IMR-90 (cell line): ENCODE data around the gene C3orf52. TPM values are rescaled to one million over a fixed set of nuclear protein-coding genes. Genes with fewer than 3 reads are reported as not detected.

Experiments used
- ATAC-seq: fragments of 200-7000 bp; cut with Tn5 transposase; 2 replicates; pipeline ENCODE4 v1.9.1; 2020; ENCODE audit warnings: low read depth, mild to moderate bottlenecking, moderate library complexity
- BruUV-seq: library from RNA; stranded (reverse); fragments of 400-500 nt; replicated peaks from 2 replicates; lab custom pipeline; 2021; lab: Mats Ljungman, UMichigan
- CTCF ChIA-PET: fragments of 300-600 bp; formaldehyde crosslinking; extraction: SDS; loops from one replicate; lab custom pipeline; 2021; ENCODE audit warnings: antibody characterized with exemption; lab: Yijun Ruan, JAX
- POLR2A ChIA-PET: fragments of 300-600 bp; sonication (Branson Sonifier 250); formaldehyde crosslinking; loops from one replicate; lab custom pipeline; 2022; ENCODE audit warnings: antibody characterized with exemption; ENCODE audit not compliant: unreplicated experiment; lab: Charles Lee
- DNase-seq: peaks from one replicate; pipeline ENCODE4 v3.0.0; 2013
- H2AFZ ChIP-seq: replicated peaks from 2 replicates; pipeline ENCODE3; 2013; ENCODE audit warnings: low read length, mild to moderate bottlenecking; ENCODE audit not compliant: poor library complexity
- H2AK5ac ChIP-seq: 2 replicates; pipeline ENCODE4 v1.6.1; 2013; ENCODE audit warnings: low read depth, low read length, inconsistent platforms
- H2AK9ac ChIP-seq: replicated peaks from 2 replicates; pipeline ENCODE3; 2013; ENCODE audit warnings: mild to moderate bottlenecking, low read depth, low read length, moderate library complexity; ENCODE audit not compliant: poor library complexity
- H2BK120ac ChIP-seq: 2 replicates; pipeline ENCODE4 v1.6.1; 2013; ENCODE audit warnings: low read depth, low read length, inconsistent platforms
- H2BK15ac ChIP-seq: 3 replicates; pipeline ENCODE4 v1.6.1; 2013; ENCODE audit warnings: low read depth, low read length, inconsistent platforms
- H2BK20ac ChIP-seq: 2 replicates; pipeline ENCODE4 v1.6.1; 2013; ENCODE audit warnings: low read depth, mild to moderate bottlenecking, inconsistent platforms, low read length, moderate library complexity
- H2BK5ac ChIP-seq: 2 replicates; pipeline ENCODE4 v1.6.1; 2013; ENCODE audit warnings: mild to moderate bottlenecking, low read depth, low read length, inconsistent platforms; ENCODE audit not compliant: poor library complexity, severe bottlenecking
- H3K14ac ChIP-seq: replicated peaks from 2 replicates; pipeline ENCODE4 v1.6.1; 2013; ENCODE audit warnings: low read depth, low read length, inconsistent platforms
- H3K18ac ChIP-seq: 2 replicates; pipeline ENCODE4 v1.6.1; 2013; ENCODE audit warnings: low read depth, low read length, control low read depth
- H3K23ac ChIP-seq: 2 replicates; pipeline ENCODE4 v1.6.1; 2013; ENCODE audit warnings: low read depth, low read length, inconsistent platforms
- H3K27ac ChIP-seq: 2 replicates; pipeline ENCODE4 v1.5.1; 2013; ENCODE audit warnings: mild to moderate bottlenecking, control low read depth, low read length; ENCODE audit not compliant: insufficient read depth
- H3K27me3 ChIP-seq: 2 replicates; pipeline ENCODE4 v1.6.1; 2013; ENCODE audit warnings: low read length; ENCODE audit not compliant: control insufficient read depth, insufficient read depth
- H3K36me3 ChIP-seq: 2 replicates; pipeline ENCODE4 v1.6.1; 2013; ENCODE audit warnings: low read length, mixed read lengths; ENCODE audit not compliant: control insufficient read depth, insufficient read depth
- H3K4ac ChIP-seq: 2 replicates; pipeline ENCODE4 v1.6.1; 2013; ENCODE audit warnings: low read depth, low read length, inconsistent platforms
- H3K4me1 ChIP-seq: 2 replicates; pipeline ENCODE4 v1.6.1; 2013; ENCODE audit warnings: low read length, mixed read lengths; ENCODE audit not compliant: control insufficient read depth, insufficient read depth
- H3K4me2 ChIP-seq: 2 replicates; pipeline ENCODE4 v1.6.1; 2013; ENCODE audit warnings: low read depth, mild to moderate bottlenecking, control low read depth, low read length, moderate library complexity
- H3K4me3 ChIP-seq: 2 replicates; pipeline ENCODE4 v1.5.1; 2013; ENCODE audit warnings: low read depth, mild to moderate bottlenecking, control low read depth, low read length, moderate library complexity; ENCODE audit not compliant: insufficient read depth
- H3K56ac ChIP-seq: 2 replicates; pipeline ENCODE4 v1.6.1; 2013; ENCODE audit warnings: low read length, inconsistent platforms; ENCODE audit not compliant: insufficient read depth; ENCODE audit errors: extremely low read depth
- H3K79me1 ChIP-seq, 2 experiments: 2 replicates each; pipeline ENCODE4 v1.6.1; 2013; ENCODE audit warnings: low read length in 2 of 2, inconsistent platforms in 1 of 2, low read depth in 1 of 2
- H3K9ac ChIP-seq: 2 replicates; pipeline ENCODE4 v1.6.1; 2013; ENCODE audit warnings: low read depth, low read length, control low read depth
- H3K9me1 ChIP-seq: 2 replicates; pipeline ENCODE4 v1.6.1; 2013; ENCODE audit warnings: low read length, inconsistent platforms; ENCODE audit not compliant: insufficient read depth
- H3K9me3 ChIP-seq: 2 replicates; pipeline ENCODE4 v1.6.1; 2013; ENCODE audit warnings: low read length; ENCODE audit not compliant: control insufficient read depth, insufficient read depth
- H4K20me1 ChIP-seq: 2 replicates; pipeline ENCODE4 v1.6.1; 2013; ENCODE audit warnings: low read length, inconsistent platforms; ENCODE audit not compliant: insufficient read depth
- H4K5ac ChIP-seq: 2 replicates; pipeline ENCODE4 v1.6.1; 2013; ENCODE audit warnings: mild to moderate bottlenecking, low read depth, low read length, control low read depth
- H4K8ac ChIP-seq, 2 experiments: 2 replicates each; pipeline ENCODE4 v1.6.1; 2013; ENCODE audit warnings: low read depth in 2 of 2, low read length in 2 of 2, control low read depth in 1 of 2, inconsistent platforms in 1 of 2
- H4K91ac ChIP-seq: 2 replicates; pipeline ENCODE4 v1.6.1; 2013; ENCODE audit warnings: low read depth, low read length, inconsistent platforms; ENCODE audit not compliant: insufficient read depth
- BHLHE40 ChIP-seq: fragments of 150-350 bp; IDR thresholded peaks from 2 replicates; pipeline ENCODE4 v1.6.1; 2016; ENCODE audit warnings: mild to moderate bottlenecking, low read depth, low read length
- CEBPB ChIP-seq: IDR thresholded peaks from 2 replicates; pipeline ENCODE4 v1.6.1; 2012; ENCODE audit warnings: low read depth, low read length, improper control_type of control experiment
- FOS ChIP-seq: fragments of 150-350 bp; IDR thresholded peaks from 2 replicates; pipeline ENCODE4 v1.6.1; 2016; ENCODE audit warnings: low read depth, low read length
- MAFK ChIP-seq: IDR thresholded peaks from 2 replicates; pipeline ENCODE4 v1.6.1; 2012; ENCODE audit warnings: low read depth, low read length, improper control_type of control experiment
- MAZ ChIP-seq: IDR thresholded peaks from 2 replicates; pipeline ENCODE4 v1.6.1; 2012; ENCODE audit warnings: low read depth, mild to moderate bottlenecking, low read length, improper control_type of control experiment, moderate library complexity, borderline replicate concordance
- MXI1 ChIP-seq: IDR thresholded peaks from 2 replicates; pipeline ENCODE4 v1.6.1; 2012; ENCODE audit warnings: low read depth, mild to moderate bottlenecking, low read length, moderate library complexity, borderline replicate concordance
- NFE2L2 ChIP-seq: fragments of 150-350 bp; IDR thresholded peaks from 2 replicates; pipeline ENCODE4 v1.6.1; 2016; ENCODE audit warnings: low read depth, mild to moderate bottlenecking, low read length
- POLR2A ChIP-seq: IDR thresholded peaks from 2 replicates; pipeline ENCODE4 v1.6.1; 2012; ENCODE audit warnings: mild to moderate bottlenecking, low read depth, low read length
- RCOR1 ChIP-seq: IDR thresholded peaks from 2 replicates; pipeline ENCODE4 v1.6.1; 2012; ENCODE audit warnings: mild to moderate bottlenecking, low read length, improper control_type of control experiment; ENCODE audit not compliant: insufficient replicate concordance
- RFX5 ChIP-seq: IDR thresholded peaks from 2 replicates; pipeline ENCODE4 v1.8.0; 2012; ENCODE audit warnings: low read depth, mild to moderate bottlenecking, low read length, moderate library complexity
- SMC3 ChIP-seq: fragments of 150-350 bp; IDR thresholded peaks from 2 replicates; pipeline ENCODE4 v1.6.1; 2016; ENCODE audit warnings: low read depth, mild to moderate bottlenecking, antibody characterized with exemption, low read length, moderate library complexity
- WGBS, 2 experiments: methylation state at CpG; one replicate each; pipeline versions ENCODE4 v1.1.5 to v1.1.7; 2013; ENCODE audit warnings: missing lambda C conversion rate in 2 of 2; ENCODE audit not compliant: insufficient read length in 1 of 2; ENCODE audit errors: extremely low coverage in 2 of 2; 5-methylcytosine and 5-hydroxymethylcytosine counted together
- dilution Hi-C: fragments of 300-500 bp; cut with HindIII; formaldehyde crosslinking; loops from one replicate; pipeline ENCODE4 v1.14.3; 2018; ENCODE audit warnings: low sequenced_read_pairs; ENCODE audit not compliant: unreplicated experiment
- in situ Hi-C: fragments of 300-500 bp; cut with MboI; formaldehyde crosslinking; loops from 3 replicates; pipeline ENCODE4 v1.14.3; 2019; ENCODE audit warnings: low sequenced_read_pairs, inconsistent platforms, mixed read lengths
- intact Hi-C: fragments of 100-400 bp; cut with micrococcal nuclease; formaldehyde crosslinking; loops from 2 replicates; pipeline ENCODE4 v1.10.0; 2022
- polyA plus RNA-seq, 3 experiments: library from polyadenylated mRNA; depleted of rRNA; stranded (reverse); fragments of >200 nt; gene quantifications; 2 replicates each; pipeline ENCODE4 v1.2.3, GENCODE V29; 2012; ENCODE audit warnings: low replicate concordance in 1 of 3
- total RNA-seq: library from RNA; depleted of rRNA; stranded (reverse); fragments of >200 nt; gene quantifications from 2 replicates; pipeline ENCODE4 v1.2.3, GENCODE V29; 2012
- TF ChIP-seq, protein P1 (sequence below): fragments of 150-350 bp; IDR thresholded peaks from 2 replicates; pipeline ENCODE4 v1.6.1; 2016; ENCODE audit warnings: low read depth, mild to moderate bottlenecking, low read length, moderate library complexity, borderline replicate concordance
- TF ChIP-seq, protein P2 (sequence below): fragments of 150-350 bp; IDR thresholded peaks from 2 replicates; pipeline ENCODE4 v1.6.1; 2017; ENCODE audit warnings: mild to moderate bottlenecking, antibody characterized with exemption, low read length, low read depth
- TF ChIP-seq, protein P3 (sequence below): conservative IDR thresholded peaks from 2 replicates; pipeline ENCODE4 v1.5.1; 2012; ENCODE audit warnings: mild to moderate bottlenecking, low read depth, low read length, improper control_type of control experiment

C3orf52 gene
- total and polyA plus RNA-seq, 2 of the 4 experiments (the other 2 are of a cell fraction), result 7.5 to 12.5 TPM

DNA sequence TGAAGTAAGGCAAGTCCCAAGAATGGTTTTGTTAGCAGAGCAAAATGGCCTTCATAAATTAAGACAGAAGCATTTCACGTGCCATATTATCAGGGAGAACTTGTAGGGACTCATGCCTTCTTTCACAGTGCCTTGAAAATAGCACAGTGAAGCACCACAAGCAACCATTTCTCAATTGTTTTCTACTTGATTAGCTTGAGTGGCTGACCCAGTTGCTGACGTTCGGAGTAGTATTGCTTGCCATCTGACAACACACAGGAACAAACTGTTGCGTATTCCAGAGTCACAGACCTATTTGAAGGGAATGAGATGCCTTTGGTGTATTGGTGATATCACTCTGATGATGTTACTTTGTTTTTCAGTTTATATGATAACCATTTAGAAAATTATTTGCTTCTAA lies 3.0 kb upstream of the C3orf52 start:
- H2BK15ac ChIP-seq, result no peak overlapping the region
- peaks cover 6 to 9% of the 10 kb centered on the region in 2 experiments; a peak in 2 of 4 replicates for H3K79me1 ChIP-seq
- H4K20me1 ChIP-seq, result no peaks in the 10 kb centered on the region
- no peak for DNase-seq
- no peak overlapping the region for H2AK5ac ChIP-seq
- no peak overlapping the region for H2BK5ac ChIP-seq
- no peak overlapping the region for H2BK120ac ChIP-seq
- TF ChIP-seq, protein P1, sequence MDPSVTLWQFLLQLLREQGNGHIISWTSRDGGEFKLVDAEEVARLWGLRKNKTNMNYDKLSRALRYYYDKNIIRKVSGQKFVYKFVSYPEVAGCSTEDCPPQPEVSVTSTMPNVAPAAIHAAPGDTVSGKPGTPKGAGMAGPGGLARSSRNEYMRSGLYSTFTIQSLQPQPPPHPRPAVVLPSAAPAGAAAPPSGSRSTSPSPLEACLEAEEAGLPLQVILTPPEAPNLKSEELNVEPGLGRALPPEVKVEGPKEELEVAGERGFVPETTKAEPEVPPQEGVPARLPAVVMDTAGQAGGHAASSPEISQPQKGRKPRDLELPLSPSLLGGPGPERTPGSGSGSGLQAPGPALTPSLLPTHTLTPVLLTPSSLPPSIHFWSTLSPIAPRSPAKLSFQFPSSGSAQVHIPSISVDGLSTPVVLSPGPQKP, result no peak
- no peak for TF ChIP-seq NFE2L2
- TF ChIP-seq BHLHE40, result no peak
- TF ChIP-seq, protein P2, sequence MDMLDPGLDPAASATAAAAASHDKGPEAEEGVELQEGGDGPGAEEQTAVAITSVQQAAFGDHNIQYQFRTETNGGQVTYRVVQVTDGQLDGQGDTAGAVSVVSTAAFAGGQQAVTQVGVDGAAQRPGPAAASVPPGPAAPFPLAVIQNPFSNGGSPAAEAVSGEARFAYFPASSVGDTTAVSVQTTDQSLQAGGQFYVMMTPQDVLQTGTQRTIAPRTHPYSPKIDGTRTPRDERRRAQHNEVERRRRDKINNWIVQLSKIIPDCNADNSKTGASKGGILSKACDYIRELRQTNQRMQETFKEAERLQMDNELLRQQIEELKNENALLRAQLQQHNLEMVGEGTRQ, result no peak
- no peak for TF ChIP-seq MAZ
- TF ChIP-seq FOS, result no peak
- TF ChIP-seq SMC3, result no peak
- no peak for TF ChIP-seq MXI1
- no peak for TF ChIP-seq POLR2A
- TF ChIP-seq RCOR1, result no peak
- TF ChIP-seq, protein P3, sequence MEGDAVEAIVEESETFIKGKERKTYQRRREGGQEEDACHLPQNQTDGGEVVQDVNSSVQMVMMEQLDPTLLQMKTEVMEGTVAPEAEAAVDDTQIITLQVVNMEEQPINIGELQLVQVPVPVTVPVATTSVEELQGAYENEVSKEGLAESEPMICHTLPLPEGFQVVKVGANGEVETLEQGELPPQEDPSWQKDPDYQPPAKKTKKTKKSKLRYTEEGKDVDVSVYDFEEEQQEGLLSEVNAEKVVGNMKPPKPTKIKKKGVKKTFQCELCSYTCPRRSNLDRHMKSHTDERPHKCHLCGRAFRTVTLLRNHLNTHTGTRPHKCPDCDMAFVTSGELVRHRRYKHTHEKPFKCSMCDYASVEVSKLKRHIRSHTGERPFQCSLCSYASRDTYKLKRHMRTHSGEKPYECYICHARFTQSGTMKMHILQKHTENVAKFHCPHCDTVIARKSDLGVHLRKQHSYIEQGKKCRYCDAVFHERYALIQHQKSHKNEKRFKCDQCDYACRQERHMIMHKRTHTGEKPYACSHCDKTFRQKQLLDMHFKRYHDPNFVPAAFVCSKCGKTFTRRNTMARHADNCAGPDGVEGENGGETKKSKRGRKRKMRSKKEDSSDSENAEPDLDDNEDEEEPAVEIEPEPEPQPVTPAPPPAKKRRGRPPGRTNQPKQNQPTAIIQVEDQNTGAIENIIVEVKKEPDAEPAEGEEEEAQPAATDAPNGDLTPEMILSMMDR, result no peak
- TF ChIP-seq MAFK, result no peak
- TF ChIP-seq RFX5, result no peak
- TF ChIP-seq CEBPB, result no peak
- in situ Hi-C loops (no loop called here), dilution Hi-C loops (no loop called here), intact Hi-C loops (no loop called here)
- H4K8ac ChIP-seq, result no peak overlapping the region
- H4K5ac ChIP-seq, result no peak overlapping the region
- no peak overlapping the region for H3K27ac ChIP-seq
- H3K18ac ChIP-seq, result no peak overlapping the region
- no peak overlapping the region for H3K4me3 ChIP-seq
- no peak overlapping the region for H4K91ac ChIP-seq
- no peak overlapping the region for H3K14ac ChIP-seq
- no peaks in the 10 kb centered on the region for H3K9me3 ChIP-seq
- peaks cover 5% of the 10 kb centered on the region for H3K9me1 ChIP-seq
- no peaks in the 10 kb centered on the region for H3K36me3 ChIP-seq
- ChIA-PET CTCF (no interaction called here), POLR2A (no interaction called here)
- H3K27me3 ChIP-seq, result no peaks in the 10 kb centered on the region; the same call in 1 of the 2 replicates
- no peak overlapping the region for H3K4ac ChIP-seq
- H3K23ac ChIP-seq, result no peak overlapping the region
- H2AFZ ChIP-seq, result no peak overlapping the region
- BruUV-seq, result no TSS peak
- no peak overlapping the region for H2BK20ac ChIP-seq
- WGBS, 2 experiments, result no CpG with 5 or more reads among the region's 4 CpGs
- H2AK9ac ChIP-seq, result no peak overlapping the region
- no peak overlapping the region for H3K56ac ChIP-seq
- ATAC-seq, result no peak
- H3K4me1 ChIP-seq, result peaks cover 4% of the 10 kb centered on the region
- H3K4me2 ChIP-seq, result no peak overlapping the region
- no peak overlapping the region for H3K9ac ChIP-seq
